Lower leg skin (tissue), 3 donors: ENCODE results near the gene SH3RF2.

Experiments used
- POLR2A ChIP-seq, 2 donors: fragments of 450-650 bp; IDR thresholded peaks; one replicate each; pipeline ENCODE4 v1.6.1; 2016 to 2017; ENCODE audit warnings: antibody characterized with exemption in 2 of 2, mild to moderate bottlenecking in 1 of 2, moderate library complexity in 1 of 2
- TF ChIP-seq, protein P1 (sequence below), 3 donors: fragments of 450-650 bp; IDR thresholded peaks; one replicate each; pipeline ENCODE4 v1.5.1; 2016; ENCODE audit warnings: antibody characterized with exemption in 3 of 3, mild to moderate bottlenecking in 3 of 3, moderate library complexity in 2 of 3

DNA sequence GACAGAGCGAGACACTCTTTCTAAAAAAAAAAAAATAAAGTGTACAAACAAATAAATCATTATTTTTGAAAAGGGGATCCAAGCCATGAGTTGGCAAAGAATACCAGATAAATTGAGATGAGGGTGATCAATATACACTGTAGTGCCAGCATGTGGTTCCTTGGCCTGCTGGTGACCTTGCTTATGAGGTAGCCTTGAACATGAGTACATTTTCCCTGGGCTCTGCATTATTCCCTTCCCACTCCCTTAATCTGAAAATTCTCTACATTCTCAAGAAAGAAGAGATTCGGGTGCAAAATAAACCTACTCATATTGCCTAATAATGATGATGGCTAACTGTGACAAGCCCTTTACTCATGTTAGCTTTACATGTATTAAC is 33.3 kb downstream of the SH3RF2 start:
- TF ChIP-seq, protein P1, sequence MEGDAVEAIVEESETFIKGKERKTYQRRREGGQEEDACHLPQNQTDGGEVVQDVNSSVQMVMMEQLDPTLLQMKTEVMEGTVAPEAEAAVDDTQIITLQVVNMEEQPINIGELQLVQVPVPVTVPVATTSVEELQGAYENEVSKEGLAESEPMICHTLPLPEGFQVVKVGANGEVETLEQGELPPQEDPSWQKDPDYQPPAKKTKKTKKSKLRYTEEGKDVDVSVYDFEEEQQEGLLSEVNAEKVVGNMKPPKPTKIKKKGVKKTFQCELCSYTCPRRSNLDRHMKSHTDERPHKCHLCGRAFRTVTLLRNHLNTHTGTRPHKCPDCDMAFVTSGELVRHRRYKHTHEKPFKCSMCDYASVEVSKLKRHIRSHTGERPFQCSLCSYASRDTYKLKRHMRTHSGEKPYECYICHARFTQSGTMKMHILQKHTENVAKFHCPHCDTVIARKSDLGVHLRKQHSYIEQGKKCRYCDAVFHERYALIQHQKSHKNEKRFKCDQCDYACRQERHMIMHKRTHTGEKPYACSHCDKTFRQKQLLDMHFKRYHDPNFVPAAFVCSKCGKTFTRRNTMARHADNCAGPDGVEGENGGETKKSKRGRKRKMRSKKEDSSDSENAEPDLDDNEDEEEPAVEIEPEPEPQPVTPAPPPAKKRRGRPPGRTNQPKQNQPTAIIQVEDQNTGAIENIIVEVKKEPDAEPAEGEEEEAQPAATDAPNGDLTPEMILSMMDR (IDR thresholded peaks at IDR 0.05) = no peak
- TF ChIP-seq POLR2A (IDR thresholded peaks at IDR 0.05) = no peak
